ENCODE measurements around the gene ATG4B. TPM values are rescaled to one million over a fixed set of nuclear protein-coding genes. Genes with fewer than 3 reads are reported as not detected.

Gene ATG4B
- total and polyA plus RNA-seq, 2 donors (not counting 3 experiments of a cell fraction or from before 2014, with no cell fraction given): 83.6 to 113 TPM

- Histone ChIP-seq H4K20me1 (replicated peaks; ENCODE audit: control insufficient read depth, extremely low read depth, insufficient read depth, low read length) (no peaks in the 10 kb centered on the region), H3K9ac (replicated peaks; ENCODE audit: extremely low read depth, insufficient read depth, low read length) (no peak overlapping the region), H3K27ac (ENCODE audit: insufficient read depth, low read depth, low read length) (no peak overlapping the region), H3K36me3 (ENCODE audit: control insufficient read depth in 2 of 2, extremely low read depth in 1 of 2, insufficient read depth in 2 of 2, low read length in 2 of 2) (peaks cover 2 to 31% of the 10 kb centered on the region in 2 experiments), H3K9me3 (replicated peaks; ENCODE audit: control insufficient read depth, insufficient read depth, low read length) (no peaks in the 10 kb centered on the region), H3K4me1 (ENCODE audit: control insufficient read depth, extremely low read depth, insufficient read depth, low read length) (peaks cover 4% of the 10 kb centered on the region), H3K4me3 (replicated peaks in 1 of 3; ENCODE audit: insufficient read depth in 1 of 3, low read depth in 1 of 3, low read length in 3 of 3) (no peak overlapping the region), H3K27me3 (ENCODE audit: control insufficient read depth in 2 of 2, insufficient read depth in 2 of 2, low read length in 2 of 2) (no peaks in the 10 kb centered on the region), H3K4me2 (ENCODE audit: insufficient read depth, low read length) (no peak overlapping the region), H3K9me1 (replicated peaks; ENCODE audit: control insufficient read depth, extremely low read depth, insufficient read depth, low read length) (no peaks in the 10 kb centered on the region), H3K79me2 (ENCODE audit: control insufficient read depth, insufficient read depth, low read length) (no peaks in the 10 kb centered on the region), H2AFZ (ENCODE audit: low read depth, low read length) (no peak overlapping the region)
- dilution Hi-C loops (cut with MboI; ENCODE audit: extremely low pct_ligation_motif_present, low sequenced_read_pairs) (no loop called here), intact Hi-C loops (cut with micrococcal nuclease) (no loop called here)
- FAIRE-seq (no peak), DNase-seq (ENCODE audit: low read depth, low spot score) (no peak)
- ChIA-PET POLR2A (no interaction called here), CTCF (no interaction called here)
- BruUV-seq (replicated peaks): no TSS peak
- TF ChIP-seq JUN (IDR thresholded peaks at IDR 0.05; ENCODE audit: borderline replicate concordance, insufficient read depth, insufficient read length, low read depth) (no peak), FOS (IDR thresholded peaks at IDR 0.05; ENCODE audit: borderline replicate concordance, insufficient read depth, low read length) (no peak), POLR2A (IDR thresholded peaks at IDR 0.05; ENCODE audit: low read depth, low read length) (no peak), GATA2 (IDR thresholded peaks at IDR 0.05; ENCODE audit: insufficient read depth, insufficient read length, low read depth, low read length) (no peak), CTCF (IDR thresholded peaks at IDR 0.05; ENCODE audit: extremely low read depth in 1 of 2, insufficient read depth in 1 of 2, low read depth in 1 of 2, low read length in 2 of 2) (no peak), EZH2 (IDR thresholded peaks at IDR 0.05; ENCODE audit: borderline replicate concordance, low read depth, low read length, severe bottlenecking) (no peak), POLR2AphosphoS5 (IDR thresholded peaks at IDR 0.05; ENCODE audit: insufficient read depth, low read depth, low read length) (no peak), MAX (IDR thresholded peaks at IDR 0.05; ENCODE audit: insufficient read depth, insufficient read length) (no peak), MYC (IDR thresholded peaks at IDR 0.05; ENCODE audit: low read depth, low read length) (no peak)
Measured at GRCh38 chr2:241671457-241672240, 34.2 kb downstream of the ATG4B start.
